ENCODE data around the gene SMIM27.
A peak's percentile ranks its signal among the peaks of the same experiment; 100 is the strongest.

SMIM27 gene

GRCh38 chr9:32558408-32558934, 6.3 kb downstream of the SMIM27 start:
- DNase-seq, result no peak

GRCh38 chr9:32565967-32566366, 13.8 kb downstream of the SMIM27 start:
- no peak for DNase-seq

GRCh38 chr9:32566770-32567169, 14.6 kb downstream of the SMIM27 start:
- DNase-seq, result no peak

GRCh38 chr9:32570262-32570661, 18.1 kb downstream of the SMIM27 start:
- no peak for DNase-seq

- peak; percentile 79 to 87 for DNase-seq
Observed at GRCh38 chr9:32571969-32572899, 20.1 kb downstream of the SMIM27 start.

- peak; percentile 98 for DNase-seq
Observed at GRCh38 chr9:32572900-32573523, 20.9 kb downstream of the SMIM27 start, which contains the start of gene NDUFB6. Gene NDUFB6, minus strand, starts transcription at chr9:32573159. Its CDS starts 99 bp downstream, at chr9:32573060.

- no peak for DNase-seq
Observed at GRCh38 chr9:32573821-32574220, 21.7 kb downstream of the SMIM27 start.

GRCh38 chr9:32574858-32575257, 22.7 kb downstream of the SMIM27 start:
- peak; percentile 19 to 55 for DNase-seq

GRCh38 chr9:32577316-32577715, 25.2 kb downstream of the SMIM27 start:
- DNase-seq, result no peak

- no peak for DNase-seq
Observed at GRCh38 chr9:32578976-32579375, 26.8 kb downstream of the SMIM27 start.

- peak; percentile 52 to 65 for DNase-seq
Observed at GRCh38 chr9:32579706-32580331, 27.7 kb downstream of the SMIM27 start.

GRCh38 chr9:32580631-32581300, 28.6 kb downstream of the SMIM27 start:
- DNase-seq, result no peak

GRCh38 chr9:32581512-32582143, 29.5 kb downstream of the SMIM27 start:
- DNase-seq, result peak; percentile 68 to 82

GRCh38 chr9:32584784-32585183, 32.7 kb downstream of the SMIM27 start:
- no peak for DNase-seq

GRCh38 chr9:32587901-32588300, 35.8 kb downstream of the SMIM27 start:
- DNase-seq, result no peak

GRCh38 chr9:32589083-32589723, 37.1 kb downstream of the SMIM27 start:
- peak; percentile 73 to 88 for DNase-seq

GRCh38 chr9:32590476-32590875, 38.3 kb downstream of the SMIM27 start:
- no peak for DNase-seq

GRCh38 chr9:32590898-32591297, 38.8 kb downstream of the SMIM27 start:
- no peak for DNase-seq

GRCh38 chr9:32596096-32596865, 44.2 kb downstream of the SMIM27 start:
- DNase-seq, result peak; percentile 83 to 89

- DNase-seq, result no peak
Observed at GRCh38 chr9:32596936-32597335, 44.8 kb downstream of the SMIM27 start.

GRCh38 chr9:32599021-32599420, 46.9 kb downstream of the SMIM27 start:
- peak; percentile 22 to 38 for DNase-seq

Data from Kasumi-1 (cell line).